H1 (cell line): ENCODE data around the gene E2F3.

ENCODE experiments used
- CBX8 ChIP-seq: fragments of 300-800, 300-1000 bp; sonication (generic); IDR thresholded peaks from 2 replicates; pipeline ENCODE4 v1.7.1; 2016; ENCODE audit warnings: low read depth, low read length, borderline replicate concordance
- CTCF ChIP-seq, 3 experiments: IDR thresholded peaks; 1 replicate in 2 of 3; 2 replicates in 1 of 3; pipeline versions ENCODE4 v1.5.1 to v1.6.1; 2011; ENCODE audit warnings: low read length in 3 of 3, mild to moderate bottlenecking in 3 of 3, inconsistent platforms in 2 of 3, low read depth in 1 of 3, moderate library complexity in 1 of 3; ENCODE audit not compliant: insufficient read depth in 1 of 3; ENCODE audit errors: control extremely low read depth in 1 of 3
- EP300 ChIP-seq, 2 experiments: IDR thresholded peaks; 1 replicate in 1 of 2; 2 replicates in 1 of 2; pipeline ENCODE4 v1.6.1; 2011 to 2012; ENCODE audit warnings: low read depth in 2 of 2, low read length in 2 of 2, mild to moderate bottlenecking in 2 of 2, borderline replicate concordance in 1 of 2, inconsistent platforms in 1 of 2, moderate library complexity in 1 of 2
- JUND ChIP-seq: IDR thresholded peaks from 2 replicates; pipeline ENCODE4 v1.6.1; 2011; ENCODE audit warnings: mild to moderate bottlenecking, improper control_type of control experiment, low read length
- MAX ChIP-seq: IDR thresholded peaks from 2 replicates; pipeline ENCODE4 v1.6.1; 2012; ENCODE audit warnings: inconsistent platforms
- POLR2A ChIP-seq, 2 experiments: IDR thresholded peaks; 1 replicate in 1 of 2; 2 replicates in 1 of 2; pipeline ENCODE4 v1.6.1; 2011; ENCODE audit warnings: low read depth in 2 of 2, low read length in 2 of 2, mild to moderate bottlenecking in 2 of 2; ENCODE audit errors: control extremely low read depth in 1 of 2
- RFX5 ChIP-seq: IDR thresholded peaks from 2 replicates; pipeline ENCODE4 v1.6.1; 2011; ENCODE audit warnings: low read depth, low read length, improper control_type of control experiment, borderline replicate concordance
- RNF2 ChIP-seq: fragments of 200-900, 300-1000 bp; sonication (generic); IDR thresholded peaks from 2 replicates; pipeline ENCODE4 v1.7.1; 2016; ENCODE audit warnings: borderline replicate concordance, low read depth, mild to moderate bottlenecking, antibody characterized with exemption, low read length; ENCODE audit not compliant: poor library complexity, severe bottlenecking; ENCODE audit errors: missing control alignments
- SP1 ChIP-seq: IDR thresholded peaks from 2 replicates; pipeline ENCODE4 v1.6.1; 2011; ENCODE audit warnings: low read depth, low read length
- SP4 ChIP-seq: IDR thresholded peaks from 2 replicates; pipeline ENCODE4 v1.6.1; 2012; ENCODE audit warnings: low read length, inconsistent platforms
- TAF1 ChIP-seq: IDR thresholded peaks from 2 replicates; pipeline ENCODE4 v1.6.1; 2011; ENCODE audit warnings: mild to moderate bottlenecking, low read depth, low read length
- TCF12 ChIP-seq: IDR thresholded peaks from 2 replicates; pipeline ENCODE4 v1.6.1; 2011; ENCODE audit warnings: low read depth, mild to moderate bottlenecking, low read length
- ZNF274 ChIP-seq: IDR thresholded peaks from 2 replicates; pipeline ENCODE4 v1.7.0; 2012; ENCODE audit warnings: low read length, borderline replicate concordance; ENCODE audit errors: extremely low read depth

GRCh38 chr6:20366082-20366830 lies 35.4 kb upstream of the E2F3 start:
- TF ChIP-seq CBX8 = no peak
- TF ChIP-seq SP4 = no peak
- TF ChIP-seq POLR2A (IDR thresholded peaks at IDR 0.05; ENCODE audit: control extremely low read depth in 1 of 2, low read depth in 2 of 2, low read length in 2 of 2) = no peak
- TF ChIP-seq TAF1 = no peak
- no peak for TF ChIP-seq ZNF274
- TF ChIP-seq CTCF (IDR thresholded peaks at IDR 0.05; ENCODE audit: control extremely low read depth in 1 of 3, insufficient read depth in 1 of 3, low read depth in 1 of 3, low read length in 3 of 3) = no peak
- no peak for TF ChIP-seq MAX
- no peak for TF ChIP-seq TCF12
- TF ChIP-seq EP300 (IDR thresholded peaks at IDR 0.05; ENCODE audit: borderline replicate concordance in 1 of 2, low read depth in 2 of 2, low read length in 2 of 2) = no peak
- no peak for TF ChIP-seq JUND
- no peak for TF ChIP-seq SP1
- no peak for TF ChIP-seq RFX5
- no peak for TF ChIP-seq RNF2
